CD14-positive monocyte (primary cell): ENCODE results near the gene ECPAS. TPM values are rescaled to one million over a fixed set of nuclear protein-coding genes. Genes with fewer than 3 reads are reported as not detected.
A peak's percentile ranks its signal among the peaks of the same experiment; 100 is the strongest.

Source experiments
- DNase-seq, 3 donors: peaks; one replicate each; pipeline ENCODE4 v3.0.0-alpha.2; 2011 to 2022
- H2AFZ ChIP-seq: 2 replicates; pipeline ENCODE4 v1.6.0; 2012; ENCODE audit warnings: mild to moderate bottlenecking, low read depth, low read length, inconsistent platforms; ENCODE audit not compliant: insufficient read depth, poor library complexity, severe bottlenecking
- H3K27ac ChIP-seq, 2 donors: 1 replicate in 1 of 2; 2 replicates in 1 of 2; pipeline ENCODE4 v1.5.1; 2012 to 2013; ENCODE audit warnings: low read length in 2 of 2, control low read depth in 1 of 2, inconsistent platforms in 1 of 2, low read depth in 1 of 2, mild to moderate bottlenecking in 1 of 2
- H3K27me3 ChIP-seq, 2 donors: one replicate each; pipeline versions ENCODE4 v1.6.0 to v1.6.1; 2011 to 2013; ENCODE audit warnings: low read length in 2 of 2; ENCODE audit not compliant: control insufficient read depth in 2 of 2, insufficient read depth in 2 of 2
- H3K36me3 ChIP-seq, 2 donors: replicated peaks in 1 of 2; 1 replicate in 1 of 2; 2 replicates in 1 of 2; pipeline versions ENCODE4 v1.5.1 to v1.6.1; 2012 to 2013; ENCODE audit warnings: low read length in 2 of 2, control low read depth in 1 of 2, inconsistent platforms in 1 of 2, mild to moderate bottlenecking in 1 of 2; ENCODE audit not compliant: insufficient read depth in 2 of 2, control insufficient read depth in 1 of 2
- H3K4me1 ChIP-seq, 2 donors: 1 replicate in 1 of 2; 2 replicates in 1 of 2; pipeline versions ENCODE4 v1.5.1 to v1.6.1; 2012 to 2013; ENCODE audit warnings: low read length in 2 of 2, control low read depth in 1 of 2, inconsistent platforms in 1 of 2, mild to moderate bottlenecking in 1 of 2, moderate library complexity in 1 of 2; ENCODE audit not compliant: insufficient read depth in 2 of 2, control insufficient read depth in 1 of 2
- H3K4me2 ChIP-seq: replicated peaks from 2 replicates; pipeline ENCODE3; 2012; ENCODE audit warnings: low read length, moderate library complexity, mild to moderate bottlenecking; ENCODE audit not compliant: poor library complexity, severe bottlenecking; ENCODE audit errors: extremely low read depth
- H3K4me3 ChIP-seq, 3 experiments: fragments of 200-600 bp in 1 of 3; sonication (generic) in 1 of 3; replicated peaks in 1 of 3; 1 replicate in 2 of 3; 2 replicates in 1 of 3; pipeline ENCODE4 v1.5.1; 2011 to 2013; ENCODE audit warnings: low read length in 3 of 3, mild to moderate bottlenecking in 3 of 3, control low read depth in 2 of 3, low read depth in 2 of 3, inconsistent platforms in 1 of 3, moderate library complexity in 1 of 3
- H3K79me2 ChIP-seq: 2 replicates; pipeline ENCODE4 v1.6.0; 2012; ENCODE audit warnings: mild to moderate bottlenecking, control low read depth, inconsistent platforms, low read length, moderate library complexity; ENCODE audit not compliant: insufficient read depth
- H3K9ac ChIP-seq: 2 replicates; pipeline ENCODE4 v1.6.0; 2017; ENCODE audit warnings: low read length, mild to moderate bottlenecking; ENCODE audit not compliant: insufficient read depth, poor library complexity, severe bottlenecking
- H3K9me3 ChIP-seq, 2 donors: replicated peaks in 1 of 2; 1 replicate in 1 of 2; 2 replicates in 1 of 2; pipeline versions ENCODE4 v1.5.1 to v1.6.1; 2012 to 2013; ENCODE audit warnings: low read length in 2 of 2, control low read depth in 1 of 2; ENCODE audit not compliant: control insufficient read depth in 1 of 2, insufficient read depth in 1 of 2
- H4K20me1 ChIP-seq: 2 replicates; pipeline ENCODE4 v1.6.0; 2012; ENCODE audit warnings: mild to moderate bottlenecking, low read length, control low read depth, moderate library complexity; ENCODE audit not compliant: insufficient read depth
- H3K27ac Mint-ChIP-seq, 7 donors: one replicate each; pipeline ENCODE4 v1.8.0; 2020; ENCODE audit warnings: mild to moderate bottlenecking in 7 of 7, mixed read lengths in 7 of 7, moderate library complexity in 6 of 7, inconsistent platforms in 2 of 7
- H3K27me3 Mint-ChIP-seq, 3 donors: one replicate each; pipeline ENCODE4 v1.8.0; 2021 to 2022; ENCODE audit warnings: low read depth in 3 of 3, mild to moderate bottlenecking in 3 of 3, mixed read lengths in 3 of 3, moderate library complexity in 3 of 3, inconsistent platforms in 1 of 3
- H3K36me3 Mint-ChIP-seq, 2 donors: one replicate each; pipeline ENCODE4 v1.8.0; 2020; ENCODE audit warnings: mixed read lengths in 2 of 2, inconsistent platforms in 1 of 2, mild to moderate bottlenecking in 1 of 2
- H3K4me1 Mint-ChIP-seq: one replicate; pipeline ENCODE4 v1.8.0; 2020; ENCODE audit warnings: mild to moderate bottlenecking, mixed read lengths
- H3K4me3 Mint-ChIP-seq, 2 donors: one replicate each; pipeline ENCODE4 v1.8.0; 2020; ENCODE audit warnings: mild to moderate bottlenecking in 2 of 2, mixed read lengths in 2 of 2, moderate library complexity in 1 of 2
- H3K9me3 Mint-ChIP-seq, 7 donors: one replicate each; pipeline ENCODE4 v1.8.0; 2020 to 2022; ENCODE audit warnings: mixed read lengths in 7 of 7, mild to moderate bottlenecking in 6 of 7, moderate library complexity in 6 of 7, inconsistent platforms in 2 of 7
- CTCF ChIP-seq: fragments of 200-600 bp; IDR thresholded peaks from one replicate; pipeline ENCODE4 v1.8.0; 2022; ENCODE audit warnings: antibody characterized with exemption, mild to moderate bottlenecking
- WGBS: methylation state at CpG from one replicate; pipeline ENCODE4 v1.1.5; 2013; ENCODE audit warnings: missing lambda C conversion rate; ENCODE audit not compliant: insufficient coverage; 5-methylcytosine and 5-hydroxymethylcytosine counted together
- intact Hi-C, 2 donors: fragments of 100-400 bp; cut with micrococcal nuclease; formaldehyde crosslinking; loops; one replicate each; pipeline versions ENCODE4 v1.15.0 to v1.15.1; 2023
- polyA plus RNA-seq, 3 donors: library from polyadenylated mRNA; depleted of rRNA in 1 of 3; unstranded in 2 of 3; stranded (reverse) in 1 of 3; fragments of 300-500 nt in 2 of 3; fragments of >200 nt in 1 of 3; fragmentation: Illumina TruSeq in 2 of 3; gene quantifications; 1 replicate in 2 of 3; 2 replicates in 1 of 3; pipeline ENCODE4 v1.2.3, GENCODE V29; 2012 to 2021

Gene ECPAS
- polyA plus RNA-seq, 3 donors = 7.4 to 27.6 (median 15.9) TPM

- peak overlapping the region in 4 of 7 donors; percentile 1 to 64 (median 38) for H3K27ac Mint-ChIP-seq
- Histone ChIP-seq H3K27ac (no peak overlapping the region), H3K4me2 (no peak overlapping the region), H3K27me3 (no peaks in the 10 kb centered on the region), H3K9me3 (no peaks in the 10 kb centered on the region), H4K20me1 (no peaks in the 10 kb centered on the region), H2AFZ (no peak overlapping the region), H3K9ac (no peak overlapping the region), H3K36me3 (peaks cover 86 to 100% of the 10 kb centered on the region in 2 donors), H3K4me1 (no peaks in the 10 kb centered on the region), H3K79me2 (no peaks in the 10 kb centered on the region), H3K4me3 (no peak overlapping the region)
- no peak for TF ChIP-seq CTCF
- peak in 2 of 3 donors; percentile 2 to 6 for DNase-seq
- H3K27me3 Mint-ChIP-seq = no peaks in the 10 kb centered on the region
- peaks cover 83 to 87% of the 10 kb centered on the region in 2 donors for H3K36me3 Mint-ChIP-seq
- H3K4me1 Mint-ChIP-seq = no peaks in the 10 kb centered on the region
- intact Hi-C loops = no loop called here
- H3K9me3 Mint-ChIP-seq = no peaks in the 10 kb centered on the region
- no peak overlapping the region for H3K4me3 Mint-ChIP-seq
These were observed 57.0 kb downstream of the ECPAS start for GRCh38 chr9:111427186-111427585.

- Histone ChIP-seq H3K27me3 (no peaks in the 10 kb centered on the region), H3K9ac (no peak overlapping the region), H3K4me1 (no peaks in the 10 kb centered on the region), H4K20me1 (no peaks in the 10 kb centered on the region), H3K27ac (no peak overlapping the region), H2AFZ (no peak overlapping the region), H3K36me3 (peaks cover 91 to 96% of the 10 kb centered on the region in 2 donors), H3K4me3 (no peak overlapping the region), H3K4me2 (no peak overlapping the region), H3K79me2 (no peaks in the 10 kb centered on the region), H3K9me3 (no peaks in the 10 kb centered on the region)
- no peak for DNase-seq
- no CpG with 5 or more reads among the region's 3 CpGs for WGBS
- Mint-ChIP-seq H3K9me3 (no peaks in the 10 kb centered on the region), H3K4me1 (no peaks in the 10 kb centered on the region), H3K4me3 (no peak overlapping the region), H3K27me3 (no peaks in the 10 kb centered on the region), H3K27ac (peak overlapping the region in 1 of 7 donors; percentile 44), H3K36me3 (peaks cover 85 to 89% of the 10 kb centered on the region in 2 donors)
- TF ChIP-seq CTCF = no peak
- intact Hi-C loops = no loop called here
These were observed 60.8 kb downstream of the ECPAS start for GRCh38 chr9:111423389-111423788.
